Measurements from ENCODE around the gene NCKAP5.

Gene NCKAP5

DNA sequence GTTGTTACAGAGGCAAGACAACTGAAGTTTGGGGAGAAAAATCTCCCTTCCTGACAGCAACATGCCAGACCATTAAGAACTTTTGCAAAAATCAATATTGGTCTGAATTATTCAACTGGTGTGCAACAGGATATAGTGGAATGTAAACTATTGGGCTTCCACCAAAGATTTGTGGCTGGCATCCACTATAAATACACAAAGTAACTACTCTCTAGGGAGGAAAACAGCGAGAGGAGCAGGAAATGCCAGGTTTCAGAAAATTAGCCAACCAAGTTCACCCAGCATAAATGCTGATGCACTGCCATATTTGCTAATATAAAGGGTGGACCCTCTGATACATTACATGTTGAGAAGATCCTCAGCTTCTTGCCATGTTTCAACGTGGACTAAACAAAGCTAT, 630.6 kb downstream of the NCKAP5 start:
- DNase-seq (ENCODE audit: low read depth) = no peak

GRCh38 chr2:132936791-132937190, 631.5 kb downstream of the NCKAP5 start:
- DNase-seq (ENCODE audit: low read depth) = no peak

- DNase-seq (ENCODE audit: low read depth) = no peak
These were observed 632.0 kb downstream of the NCKAP5 start for GRCh38 chr2:132936261-132936660.

- DNase-seq (ENCODE audit: low read depth) = no peak
These were observed 638.5 kb downstream of the NCKAP5 start for GRCh38 chr2:132929786-132930185.

GRCh38 chr2:132923787-132924186, 644.5 kb downstream of the NCKAP5 start:
- peak; percentile 3 for DNase-seq (ENCODE audit: low read depth)

DNA sequence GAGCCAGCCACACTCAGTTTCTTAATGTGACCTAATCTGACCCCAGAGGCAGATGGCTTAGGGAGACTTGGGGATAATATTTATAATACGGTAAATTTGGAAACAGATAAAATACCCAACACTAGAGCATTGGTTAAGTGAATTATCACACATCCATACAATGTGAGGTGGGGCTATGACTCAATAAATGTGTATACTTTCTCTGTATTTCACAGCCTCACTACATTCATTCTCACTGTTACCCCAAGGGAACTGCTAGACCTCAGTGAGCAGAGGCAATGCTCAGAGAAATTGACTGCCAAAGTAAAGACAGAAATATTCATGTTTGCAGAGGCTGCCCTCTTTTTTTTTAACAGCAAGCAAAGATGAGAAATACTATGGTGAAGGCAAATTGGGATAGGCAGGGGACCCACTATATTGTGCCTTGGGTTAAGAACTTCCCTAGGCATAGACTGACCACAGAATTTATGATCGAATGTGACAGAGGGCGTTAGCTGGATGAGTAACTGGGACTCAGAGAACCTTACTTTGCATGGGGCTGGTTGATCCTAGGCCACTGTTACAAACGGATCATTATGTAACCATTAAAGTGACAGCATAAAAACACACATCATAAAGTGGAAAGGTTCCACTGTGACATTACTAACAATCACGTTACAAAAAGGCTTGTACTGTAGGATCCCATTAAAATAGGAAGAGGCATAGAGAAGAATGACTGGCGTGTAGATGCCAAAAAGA, 652.3 kb downstream of the NCKAP5 start:
- no peak for DNase-seq (ENCODE audit: low read depth)

- DNase-seq (ENCODE audit: low read depth) = no peak
These were observed 656.2 kb downstream of the NCKAP5 start for GRCh38 chr2:132911726-132912724.

GRCh38 chr2:132910432-132910831, 657.8 kb downstream of the NCKAP5 start:
- no peak for DNase-seq (ENCODE audit: low read depth)

DNA sequence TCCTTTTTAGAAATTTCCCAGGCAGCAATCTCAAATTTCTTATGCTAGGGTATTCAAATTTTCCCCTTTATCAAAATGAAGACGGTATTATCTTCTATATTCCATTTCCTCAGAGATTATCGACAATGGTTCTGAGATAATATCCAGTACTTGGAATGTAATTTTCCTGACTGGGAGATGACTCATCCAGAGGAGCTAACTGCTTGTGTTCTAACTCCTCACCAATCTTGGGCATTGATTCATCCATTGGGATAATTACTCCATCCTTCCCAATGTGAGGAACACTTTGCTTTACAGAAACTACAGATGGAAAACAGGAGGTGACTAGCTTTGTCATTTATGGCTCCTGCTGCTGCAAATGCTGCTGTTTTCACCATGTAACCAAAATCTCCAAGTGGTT, 658.8 kb downstream of the NCKAP5 start:
- DNase-seq (ENCODE audit: low read depth) = no peak

DNA sequence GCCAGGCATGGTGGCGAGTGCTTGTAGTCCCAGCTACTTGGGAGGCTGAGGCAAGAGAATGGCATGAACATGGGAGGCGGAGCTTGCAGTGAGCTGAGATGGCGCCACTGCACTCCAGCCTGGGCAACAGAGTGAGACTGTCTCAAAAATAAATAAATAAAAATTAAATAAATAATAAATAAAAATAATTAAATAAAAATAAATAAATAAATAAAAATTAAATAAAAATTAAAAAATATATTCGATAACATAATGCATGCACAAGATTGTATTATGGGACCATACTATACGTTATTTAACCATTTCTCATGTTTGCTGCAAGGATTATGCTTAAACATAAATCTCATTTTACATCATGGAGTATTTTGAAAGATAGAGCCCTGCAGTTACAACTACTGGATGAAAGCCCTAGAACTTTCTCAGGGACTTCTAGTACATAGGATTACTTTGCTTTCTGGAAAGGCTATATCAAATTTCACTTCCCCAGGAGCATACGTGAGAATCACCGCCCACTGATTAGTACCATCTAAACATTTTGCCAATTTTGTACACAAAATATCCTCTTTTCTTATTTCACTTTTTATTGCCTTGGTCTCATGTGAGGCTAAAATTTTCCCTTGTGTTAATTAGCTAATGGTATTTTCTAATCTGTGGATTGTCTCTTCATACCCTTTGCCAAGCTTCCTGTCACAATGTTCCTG, 664.0 kb downstream of the NCKAP5 start:
- DNase-seq (ENCODE audit: low read depth) = no peak

DNA sequence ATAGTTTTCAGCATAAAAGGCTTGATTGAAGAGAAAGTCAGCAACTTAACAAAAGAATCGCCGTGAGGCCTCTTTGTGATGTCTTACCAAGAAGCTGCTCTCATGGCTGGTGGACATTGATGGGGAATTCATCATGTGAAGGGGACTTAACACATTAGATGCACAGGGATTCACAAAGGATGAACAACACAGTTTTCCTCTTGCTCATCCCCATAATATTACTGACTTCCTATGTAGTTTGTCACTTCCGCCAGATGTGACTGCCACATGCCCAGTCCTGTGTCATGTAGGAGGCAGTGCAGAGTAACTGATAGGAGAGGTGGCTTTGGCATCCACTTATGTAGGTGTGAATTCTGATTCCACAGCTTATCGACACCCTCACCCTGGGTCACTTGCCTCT, 665.6 kb downstream of the NCKAP5 start:
- no peak for DNase-seq (ENCODE audit: low read depth)

- DNase-seq (ENCODE audit: low read depth) = no peak
These were observed 666.6 kb downstream of the NCKAP5 start for GRCh38 chr2:132901661-132902060.

- no peak for DNase-seq (ENCODE audit: low read depth)
These were observed 671.2 kb downstream of the NCKAP5 start for GRCh38 chr2:132897111-132897510.

- DNase-seq (ENCODE audit: low read depth) = no peak
These were observed 672.2 kb downstream of the NCKAP5 start for GRCh38 chr2:132896073-132896472.

- DNase-seq (ENCODE audit: low read depth) = no peak
These were observed 676.8 kb downstream of the NCKAP5 start for GRCh38 chr2:132891498-132891897.

GRCh38 chr2:132886574-132886973, 681.7 kb downstream of the NCKAP5 start:
- DNase-seq (ENCODE audit: low read depth) = no peak

DNA sequence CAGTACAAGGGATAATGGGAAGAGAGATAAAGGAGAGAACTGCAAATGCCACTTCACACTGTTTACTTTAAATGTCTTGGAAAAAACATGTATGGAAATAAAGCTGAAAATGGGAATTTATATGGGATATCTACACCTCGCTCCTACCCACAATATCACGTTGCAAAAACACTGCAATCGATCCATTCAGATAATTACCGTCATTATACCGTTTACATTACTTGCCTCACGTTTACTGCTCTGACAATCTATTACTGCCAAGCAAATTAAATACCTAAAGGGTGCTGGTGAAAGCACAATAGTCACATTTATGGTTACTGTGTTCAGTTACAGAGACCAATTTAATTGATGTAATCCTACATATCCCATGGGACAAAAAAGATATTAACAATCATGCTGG, 683.6 kb downstream of the NCKAP5 start:
- DNase-seq (ENCODE audit: low read depth) = no peak

DNA sequence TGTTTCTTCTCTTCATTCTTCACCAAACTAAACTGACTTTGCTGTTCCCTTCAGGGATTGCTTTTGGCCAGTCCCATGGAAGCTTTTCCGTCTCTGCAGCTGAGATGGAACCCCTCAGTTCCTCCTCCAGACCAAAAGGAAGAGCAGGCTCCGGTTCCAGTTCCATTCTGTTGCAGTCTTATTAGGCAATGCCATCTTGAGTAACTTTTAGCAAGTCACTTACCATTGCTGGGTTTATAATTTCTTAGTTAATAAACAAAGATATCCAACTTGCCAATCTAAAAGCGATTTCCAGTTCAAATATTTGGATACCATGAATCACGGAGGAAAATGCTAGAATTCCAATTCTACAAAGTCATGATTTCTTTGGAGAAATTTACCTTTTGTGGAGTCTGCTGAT, 684.0 kb downstream of the NCKAP5 start:
- DNase-seq (ENCODE audit: low read depth) = no peak

GRCh38 chr2:132883430-132883829, 684.8 kb downstream of the NCKAP5 start:
- DNase-seq (ENCODE audit: low read depth) = no peak

GRCh38 chr2:132881546-132881945, 686.7 kb downstream of the NCKAP5 start:
- DNase-seq (ENCODE audit: low read depth) = no peak

GRCh38 chr2:132877923-132878322, 690.3 kb downstream of the NCKAP5 start:
- no peak for DNase-seq (ENCODE audit: low read depth)

DNA sequence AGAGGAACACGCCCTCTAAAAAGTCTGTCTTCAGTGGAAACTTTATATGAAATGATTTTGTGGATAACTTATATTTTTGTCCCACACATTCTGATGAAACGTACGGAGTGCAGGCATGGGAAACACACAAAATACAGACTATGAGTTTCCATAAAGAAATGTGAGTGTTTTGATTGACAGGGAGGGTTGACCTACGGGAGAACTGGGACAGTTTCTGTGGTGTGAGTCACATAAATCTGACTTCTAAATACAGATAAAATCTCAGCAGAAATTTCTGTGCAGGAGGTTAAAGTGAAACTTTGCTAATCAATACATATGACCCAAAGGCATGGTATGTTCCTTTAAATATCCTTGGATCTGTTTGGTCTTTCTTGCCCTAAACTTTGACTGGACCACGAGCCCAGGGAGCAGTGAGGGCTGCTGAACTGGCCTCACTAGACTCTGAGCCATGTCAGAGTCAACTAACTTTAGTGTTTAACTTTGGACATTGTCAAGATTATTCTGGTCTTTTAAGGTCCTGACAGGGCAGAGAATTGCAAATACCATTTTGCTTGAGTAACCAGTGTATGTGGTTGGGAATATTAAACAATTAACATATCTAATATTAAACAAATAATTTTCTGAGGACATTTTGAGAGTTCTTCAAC, 691.4 kb downstream of the NCKAP5 start:
- DNase-seq (ENCODE audit: low read depth) = no peak
